Hepatocyte (in vitro differentiated cells): ENCODE measurements around the gene PSMD1. TPM values are rescaled to one million over a fixed set of nuclear protein-coding genes. Genes with fewer than 3 reads are reported as not detected.

ENCODE experiments used
- DNase-seq: peaks from one replicate; pipeline ENCODE4 v3.0.0-alpha.2; 2016; ENCODE audit warnings: low spot score
- H2AFZ ChIP-seq: fragments of 200-600 bp; sonication (generic); 2 replicates; pipeline ENCODE4 v1.6.0; 2016; ENCODE audit warnings: antibody characterized with exemption, mild to moderate bottlenecking
- H3K27ac ChIP-seq: fragments of 200-600 bp; sonication (generic); 2 replicates; pipeline ENCODE4 v1.5.1; 2016; ENCODE audit warnings: mild to moderate bottlenecking
- H3K27me3 ChIP-seq: fragments of 200-600 bp; sonication (generic); 2 replicates; pipeline ENCODE4 v1.6.1; 2016
- H3K36me3 ChIP-seq: fragments of 200-600 bp; sonication (generic); replicated peaks from 2 replicates; pipeline ENCODE4 v1.5.1; 2016; ENCODE audit warnings: low read depth; ENCODE audit not compliant: insufficient read depth
- H3K4me1 ChIP-seq: fragments of 200-600 bp; sonication (generic); 2 replicates; pipeline ENCODE4 v1.5.1; 2016; ENCODE audit warnings: mild to moderate bottlenecking, moderate library complexity; ENCODE audit not compliant: insufficient read depth
- H3K4me2 ChIP-seq: fragments of 200-600 bp; sonication (generic); 2 replicates; pipeline ENCODE4 v1.6.0; 2016
- H3K4me3 ChIP-seq: fragments of 200-600 bp; sonication (generic); 2 replicates; pipeline ENCODE4 v1.5.1; 2016; ENCODE audit warnings: mild to moderate bottlenecking
- H3K79me2 ChIP-seq: fragments of 200-600 bp; sonication (generic); 2 replicates; pipeline ENCODE4 v1.6.0; 2017; ENCODE audit warnings: mild to moderate bottlenecking
- H3K9me2 ChIP-seq: fragments of 200-600 bp; sonication (generic); replicated peaks from 2 replicates; pipeline ENCODE4 v1.6.0; 2017; ENCODE audit warnings: mild to moderate bottlenecking; ENCODE audit not compliant: insufficient read depth
- H3K9me3 ChIP-seq: fragments of 200-600 bp; sonication (generic); 2 replicates; pipeline ENCODE4 v1.5.1; 2016; ENCODE audit warnings: low read depth, mild to moderate bottlenecking
- H4K20me1 ChIP-seq: fragments of 200-600 bp; sonication (generic); 2 replicates; pipeline ENCODE4 v1.6.0; 2016; ENCODE audit warnings: mild to moderate bottlenecking; ENCODE audit not compliant: insufficient read depth, poor library complexity, severe bottlenecking
- CTCF ChIP-seq: fragments of 200-600 bp; sonication (generic); IDR thresholded peaks from 2 replicates; pipeline ENCODE4 v1.5.1; 2016; ENCODE audit warnings: antibody characterized with exemption, mild to moderate bottlenecking; ENCODE audit not compliant: poor library complexity
- EZH2 ChIP-seq: fragments of 200-600 bp; sonication (generic); IDR thresholded peaks from 2 replicates; pipeline ENCODE4 v1.6.1; 2016; ENCODE audit warnings: antibody characterized with exemption, mild to moderate bottlenecking, borderline replicate concordance
- EZH2phosphoT487 ChIP-seq: fragments of 200-600 bp; sonication (generic); IDR thresholded peaks from one replicate; pipeline ENCODE4 v1.6.1; 2018; ENCODE audit warnings: antibody characterized with exemption, mild to moderate bottlenecking, low read depth, moderate library complexity; ENCODE audit not compliant: unreplicated experiment, severe bottlenecking
- WGBS: methylation state at CpG from one replicate; pipeline ENCODE4 v1.1.6; 2016; ENCODE audit warnings: low lambda C conversion rate; ENCODE audit errors: missing lambda C conversion rate; 5-methylcytosine and 5-hydroxymethylcytosine counted together
- polyA plus RNA-seq: library from polyadenylated mRNA; unstranded; fragments of >200 nt; fragmentation: Nextera tagmentation; extraction: Ambion mirVana; gene quantifications from 2 replicates; pipeline ENCODE4 v1.2.1, GENCODE V29; 2016
- total RNA-seq: library from RNA; depleted of rRNA; stranded (reverse); fragments of >200 nt; gene quantifications from 2 replicates; pipeline ENCODE4 v1.2.3, GENCODE V29; 2014

Gene PSMD1
- total and polyA plus RNA-seq, 2 experiments from 2014 or later: 92.9 to 106 TPM

- peaks cover 14% of the 10 kb centered on the region for H3K4me1 ChIP-seq
- peaks cover 9% of the 10 kb centered on the region for H3K79me2 ChIP-seq
- no peak for TF ChIP-seq EZH2phosphoT487
- TF ChIP-seq CTCF: no peak
- TF ChIP-seq EZH2: no peak
- no peaks in the 10 kb centered on the region for H3K9me2 ChIP-seq
- peak overlapping the region; percentile 10 for H3K4me2 ChIP-seq
- H2AFZ ChIP-seq: no peak overlapping the region
- H3K9me3 ChIP-seq: no peaks in the 10 kb centered on the region
- no peak overlapping the region for H3K4me3 ChIP-seq
- WGBS: 89% methylated on average over 1 of the region's 1 CpG
- H4K20me1 ChIP-seq: no peaks in the 10 kb centered on the region
- peak; percentile 37 for DNase-seq
- H3K27ac ChIP-seq: peak overlapping the region; percentile 74
- H3K27me3 ChIP-seq: no peaks in the 10 kb centered on the region
- no peaks in the 10 kb centered on the region for H3K36me3 ChIP-seq
Measured at GRCh38 chr2:231069379-231070054, 12.8 kb downstream of the PSMD1 start.

- Histone ChIP-seq H3K27ac (no peak overlapping the region), H3K27me3 (no peaks in the 10 kb centered on the region), H3K79me2 (no peaks in the 10 kb centered on the region), H3K9me3 (no peaks in the 10 kb centered on the region), H3K36me3 (peaks cover 4% of the 10 kb centered on the region), H3K9me2 (no peaks in the 10 kb centered on the region), H3K4me3 (no peak overlapping the region), H3K4me1 (peaks cover 9% of the 10 kb centered on the region), H2AFZ (no peak overlapping the region), H4K20me1 (no peaks in the 10 kb centered on the region), H3K4me2 (no peak overlapping the region)
- DNase-seq: no peak
- no peak for TF ChIP-seq EZH2
- no peak for TF ChIP-seq EZH2phosphoT487
- TF ChIP-seq CTCF: no peak
- 100% methylated on average over 1 of the region's 1 CpG for WGBS
Measured at GRCh38 chr2:231084565-231084964, 27.9 kb downstream of the PSMD1 start.

DNA sequence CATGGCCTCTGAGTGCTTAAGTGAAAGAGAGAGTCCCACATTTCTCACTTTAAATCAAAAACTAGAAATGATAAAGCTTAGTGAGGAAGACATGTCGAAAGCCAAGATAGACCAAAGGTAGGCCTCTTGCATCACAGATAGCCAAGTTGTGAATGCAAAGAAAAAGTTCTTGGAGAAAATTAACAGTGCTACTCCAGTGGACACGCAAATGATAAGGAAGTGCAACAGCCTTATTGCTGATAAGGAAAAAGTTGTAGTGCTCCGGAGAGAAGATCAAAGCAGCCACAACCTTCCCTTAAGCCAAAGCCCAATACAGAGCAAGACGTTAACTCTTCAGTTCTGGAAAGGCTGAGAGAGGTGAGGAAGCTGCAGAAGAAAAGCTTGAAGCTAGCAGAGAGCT is 32.1 kb downstream of the PSMD1 start:
- H3K9me3 ChIP-seq: no peaks in the 10 kb centered on the region
- peak overlapping the region; percentile 26 for H3K27ac ChIP-seq
- no peak overlapping the region for H3K4me3 ChIP-seq
- WGBS: 25% methylated on average over 4 of the region's 4 CpGs
- H3K27me3 ChIP-seq: no peaks in the 10 kb centered on the region
- H3K4me1 ChIP-seq: peaks cover 16% of the 10 kb centered on the region
- H3K9me2 ChIP-seq: no peaks in the 10 kb centered on the region
- H4K20me1 ChIP-seq: no peaks in the 10 kb centered on the region
- no peak overlapping the region for H2AFZ ChIP-seq
- TF ChIP-seq EZH2 (no peak), EZH2phosphoT487 (no peak), CTCF (no peak)
- peaks cover 1% of the 10 kb centered on the region for H3K36me3 ChIP-seq
- H3K79me2 ChIP-seq: peaks cover 4% of the 10 kb centered on the region
- DNase-seq: peak; percentile 34
- H3K4me2 ChIP-seq: no peak overlapping the region
